ENCODE measurements around the gene TCF12. TPM values are rescaled to one million over a fixed set of nuclear protein-coding genes. Genes with fewer than 3 reads are reported as not detected.
A peak's percentile ranks its signal among the peaks of the same experiment; 100 is the strongest.
"Not testable (repeated sequence)": the region's sequence is repeated elsewhere in the genome, so short reads cannot be mapped to it uniquely, and the experiment has no call there.

Gene TCF12
- total RNA-seq, 1 experiment from 2014 or later: 189 TPM

DNA sequence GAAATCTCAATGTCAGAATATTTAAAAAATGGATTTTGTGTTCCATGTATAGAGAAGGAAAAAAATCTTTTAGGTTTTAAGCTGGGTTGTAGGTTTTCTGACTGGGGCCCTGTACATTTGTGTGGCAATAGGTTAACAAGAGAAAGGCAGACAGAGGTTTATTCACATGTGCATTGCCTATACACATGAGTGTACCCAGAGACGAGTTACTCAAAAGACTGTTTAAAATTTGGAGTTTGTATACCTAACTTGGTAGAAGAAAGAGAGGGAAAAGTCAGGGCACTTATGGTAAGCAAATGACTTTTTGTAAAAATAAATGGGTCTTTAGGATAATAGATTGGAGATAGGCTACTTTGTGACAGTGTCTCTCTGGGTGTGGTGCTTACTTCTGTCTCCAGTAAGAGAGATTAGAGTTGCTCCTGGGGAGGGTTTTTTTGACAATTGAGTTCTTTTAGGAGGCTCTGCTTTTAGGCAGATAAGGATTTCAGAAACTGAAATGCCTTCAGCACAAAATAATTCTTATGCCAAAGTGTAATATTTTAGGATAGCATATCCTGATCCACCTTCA is 225.2 kb downstream of the TCF12 start:
- Histone ChIP-seq H3K9me3 (ENCODE audit: low read length) (no peaks in the 10 kb centered on the region), H3K9ac (ENCODE audit: low read length) (no peak overlapping the region), H4K20me1 (ENCODE audit: insufficient read depth, low read depth, low read length) (no peaks in the 10 kb centered on the region), H3K79me2 (ENCODE audit: low read length) (peaks cover 65% of the 10 kb centered on the region), H3K36me3 (ENCODE audit: insufficient read depth, low read length) (no peaks in the 10 kb centered on the region), H3K27ac (ENCODE audit: low read length) (peak overlapping the region; percentile 32), H2AFZ (ENCODE audit: low read length) (no peak overlapping the region), H3K9me2 (replicated peaks; ENCODE audit: insufficient read depth, low read length) (no peaks in the 10 kb centered on the region), H3K4me3 (ENCODE audit: low read length) (no peak overlapping the region), H3K4me1 (ENCODE audit: low read length) (peaks cover 79% of the 10 kb centered on the region), H3K27me3 (ENCODE audit: low read length) (no peaks in the 10 kb centered on the region), H3K4me2 (ENCODE audit: low read depth, low read length, poor library complexity, severe bottlenecking) (peak overlapping the region; percentile 20)
- no peak for DNase-seq

DNA sequence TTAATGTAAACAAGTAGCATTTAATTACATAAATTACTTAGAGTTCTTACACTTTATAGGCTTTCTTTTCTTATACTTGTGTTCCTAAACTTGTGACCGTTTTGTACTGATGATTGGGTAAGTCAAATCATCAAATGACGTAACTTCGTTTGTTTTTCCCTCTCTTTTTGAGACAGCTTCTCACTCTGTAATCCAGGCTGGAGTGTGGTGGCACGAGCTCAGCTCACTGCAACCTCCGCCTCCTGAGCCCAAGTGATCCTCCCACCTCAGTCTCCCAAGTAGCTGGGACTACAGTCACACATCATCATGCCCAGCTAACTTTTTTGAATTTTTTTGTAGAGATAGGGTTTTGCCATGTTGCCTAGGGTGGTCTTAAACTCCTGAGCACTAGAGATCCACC is 226.0 kb downstream of the TCF12 start:
- Histone ChIP-seq H3K9me2 (replicated peaks; ENCODE audit: insufficient read depth, low read length) (no peaks in the 10 kb centered on the region), H3K4me3 (ENCODE audit: low read length) (no peak overlapping the region)
- DNase-seq: no peak

DNA sequence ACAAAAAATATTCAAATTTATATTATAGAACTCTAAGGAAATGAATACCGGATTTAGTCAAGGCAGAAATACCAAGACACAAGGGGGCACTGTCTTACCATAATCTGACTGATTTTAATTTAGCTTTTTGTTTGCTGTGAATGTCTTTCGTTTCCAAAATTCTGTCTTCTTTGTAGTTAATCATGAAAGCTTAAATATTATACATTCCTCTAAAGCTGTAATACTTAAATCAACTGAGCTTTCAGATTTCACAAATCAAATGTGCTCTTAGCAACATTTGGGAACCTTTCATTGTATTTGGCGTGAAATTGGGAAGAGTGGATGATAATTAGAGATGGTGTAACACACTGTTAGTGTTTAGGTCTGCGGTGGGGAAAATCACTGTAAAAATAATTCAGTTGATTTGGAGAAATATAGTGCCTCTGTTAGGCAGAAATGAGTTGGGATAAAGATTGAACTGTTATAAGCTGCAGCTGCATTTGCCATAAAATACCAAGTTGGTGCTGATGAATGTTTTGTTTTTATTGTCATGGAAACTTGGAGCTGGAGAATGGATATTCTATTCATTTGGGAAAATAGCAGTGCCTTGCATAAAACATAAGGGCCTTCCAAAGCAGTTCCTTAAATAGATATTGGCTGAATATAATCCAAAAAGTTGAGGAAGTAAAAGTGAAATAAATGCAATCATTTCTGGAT is 228.2 kb downstream of the TCF12 start:
- Histone ChIP-seq H3K4me3 (ENCODE audit: low read length) (peak overlapping the region; percentile 28; the same call in 1 of the 2 replicates), H3K79me2 (ENCODE audit: low read length) (peaks cover 65% of the 10 kb centered on the region), H3K9me3 (ENCODE audit: low read length) (no peaks in the 10 kb centered on the region), H3K9ac (ENCODE audit: low read length) (peak overlapping the region; percentile 31; the same call in 1 of the 2 replicates), H3K27me3 (ENCODE audit: low read length) (no peaks in the 10 kb centered on the region), H3K27ac (ENCODE audit: low read length) (peak overlapping the region; percentile 7; the same call in 1 of the 2 replicates), H3K4me1 (ENCODE audit: low read length) (peaks cover 63% of the 10 kb centered on the region), H3K36me3 (ENCODE audit: insufficient read depth, low read length) (peaks cover under 1% of the 10 kb centered on the region), H3K9me2 (replicated peaks; ENCODE audit: insufficient read depth, low read length) (no peaks in the 10 kb centered on the region), H2AFZ (ENCODE audit: low read length) (no peak overlapping the region), H3K4me2 (ENCODE audit: low read depth, low read length, poor library complexity, severe bottlenecking) (peak overlapping the region; percentile 60), H4K20me1 (ENCODE audit: insufficient read depth, low read depth, low read length) (no peaks in the 10 kb centered on the region)
- DNase-seq: peak; percentile 83

More for the DNA sequence above, 226.0 kb downstream of the TCF12 start:
- Histone ChIP-seq H3K9me3 (ENCODE audit: low read length) (no peaks in the 10 kb centered on the region), H2AFZ (ENCODE audit: low read length) (no peak overlapping the region), H3K27me3 (ENCODE audit: low read length) (no peaks in the 10 kb centered on the region), H3K27ac (ENCODE audit: low read length) (no peak overlapping the region), H3K9ac (ENCODE audit: low read length) (no peak overlapping the region), H3K36me3 (ENCODE audit: insufficient read depth, low read length) (no peaks in the 10 kb centered on the region), H3K4me1 (ENCODE audit: low read length) (peaks cover 79% of the 10 kb centered on the region), H3K79me2 (ENCODE audit: low read length) (peaks cover 67% of the 10 kb centered on the region), H3K4me2 (ENCODE audit: low read depth, low read length, poor library complexity, severe bottlenecking) (no peak overlapping the region), H4K20me1 (ENCODE audit: insufficient read depth, low read depth, low read length) (no peaks in the 10 kb centered on the region)

DNA sequence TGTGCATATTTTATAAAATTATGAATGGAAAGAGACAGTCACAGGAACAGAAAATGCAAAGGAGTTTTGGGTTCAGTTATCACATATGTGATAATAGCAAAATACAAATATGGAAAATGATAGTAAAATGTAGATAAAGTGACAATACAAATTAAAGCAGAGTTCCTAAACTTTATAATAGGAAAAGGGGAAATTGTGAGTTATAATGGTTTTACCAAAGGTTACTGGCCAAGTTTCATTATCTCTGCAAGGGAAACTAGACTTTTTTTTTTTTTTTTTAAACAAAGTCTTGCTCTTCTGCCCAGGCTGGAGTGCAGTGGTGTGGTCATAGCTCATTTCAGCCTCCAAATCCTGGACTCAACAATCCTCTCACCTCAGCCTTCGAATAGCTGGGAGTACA is 229.2 kb downstream of the TCF12 start:
- Histone ChIP-seq H3K4me1 (ENCODE audit: low read length) (peaks cover 55% of the 10 kb centered on the region), H4K20me1 (ENCODE audit: insufficient read depth, low read depth, low read length) (no peaks in the 10 kb centered on the region), H3K36me3 (ENCODE audit: insufficient read depth, low read length) (peaks cover 4% of the 10 kb centered on the region), H3K27me3 (ENCODE audit: low read length) (no peaks in the 10 kb centered on the region), H3K27ac (ENCODE audit: low read length) (peak overlapping the region; percentile 7; the same call in 1 of the 2 replicates), H3K9me2 (replicated peaks; ENCODE audit: insufficient read depth, low read length) (no peaks in the 10 kb centered on the region), H3K4me2 (ENCODE audit: low read depth, low read length, poor library complexity, severe bottlenecking) (peak overlapping the region; percentile 60), H3K9ac (ENCODE audit: low read length) (no peak overlapping the region), H3K4me3 (ENCODE audit: low read length) (no peak overlapping the region), H3K79me2 (ENCODE audit: low read length) (peaks cover 64% of the 10 kb centered on the region), H3K9me3 (ENCODE audit: low read length) (no peaks in the 10 kb centered on the region), H2AFZ (ENCODE audit: low read length) (no peak overlapping the region)
- DNase-seq: no peak

DNA sequence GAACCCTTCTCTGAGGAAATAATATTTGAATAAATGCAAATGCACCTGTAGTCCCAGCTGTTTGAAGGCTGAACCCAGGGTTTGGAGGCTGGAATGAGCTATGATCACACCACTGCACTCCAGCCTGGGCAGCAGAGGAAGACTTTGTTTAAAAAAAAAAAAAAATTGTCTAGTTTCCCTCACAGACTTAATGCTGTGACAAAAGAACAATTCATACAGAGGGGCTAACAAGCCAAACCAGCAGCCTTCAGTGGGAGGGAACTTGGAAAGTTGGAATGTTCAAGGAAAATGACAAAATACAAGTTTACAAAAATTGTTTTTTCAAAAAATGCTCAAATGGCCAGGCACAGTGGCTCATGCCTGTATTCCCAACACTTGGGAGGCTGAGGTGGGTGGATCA is 229.8 kb downstream of the TCF12 start:
- peaks cover 4% of the 10 kb centered on the region for H3K36me3 ChIP-seq (ENCODE audit: insufficient read depth, low read length)
- no peak overlapping the region for H3K4me3 ChIP-seq (ENCODE audit: low read length)
- no peaks in the 10 kb centered on the region for H3K9me3 ChIP-seq (ENCODE audit: low read length)
- H3K79me2 ChIP-seq (ENCODE audit: low read length): peaks cover 59% of the 10 kb centered on the region
- no peaks in the 10 kb centered on the region for H4K20me1 ChIP-seq (ENCODE audit: insufficient read depth, low read depth, low read length)
- H3K4me2 ChIP-seq (ENCODE audit: low read depth, low read length, poor library complexity, severe bottlenecking): no peak overlapping the region
- H3K9me2 ChIP-seq (replicated peaks; ENCODE audit: insufficient read depth, low read length): no peaks in the 10 kb centered on the region
- no peak overlapping the region for H2AFZ ChIP-seq (ENCODE audit: low read length)
- H3K4me1 ChIP-seq (ENCODE audit: low read length): peaks cover 48% of the 10 kb centered on the region
- no peaks in the 10 kb centered on the region for H3K27me3 ChIP-seq (ENCODE audit: low read length)
- no peak overlapping the region for H3K27ac ChIP-seq (ENCODE audit: low read length)
- H3K9ac ChIP-seq (ENCODE audit: low read length): no peak overlapping the region
- no peak for DNase-seq

DNA sequence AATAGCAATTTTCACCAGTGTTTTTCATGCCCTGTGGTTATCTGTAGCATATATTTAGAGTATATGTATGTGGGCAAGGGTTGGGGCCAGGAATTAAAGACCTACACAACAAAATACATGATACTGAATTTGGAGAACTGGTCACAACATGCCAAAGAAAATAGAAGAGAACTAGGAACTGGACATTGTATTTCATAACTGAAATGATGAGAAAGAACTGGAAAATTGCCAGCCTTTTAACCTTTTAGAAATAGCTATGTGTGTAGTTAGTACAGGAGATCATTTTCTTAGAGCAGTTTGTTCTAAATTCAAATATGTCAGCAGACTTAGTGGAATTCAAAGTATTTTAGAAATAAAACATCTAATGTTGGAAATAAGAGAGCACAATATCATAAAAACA is 230.8 kb downstream of the TCF12 start:
- H3K4me3 ChIP-seq (ENCODE audit: low read length): no peak overlapping the region
- peaks cover 49% of the 10 kb centered on the region for H3K79me2 ChIP-seq (ENCODE audit: low read length)
- H3K4me2 ChIP-seq (ENCODE audit: low read depth, low read length, poor library complexity, severe bottlenecking): no peak overlapping the region
- no peak for DNase-seq
- H3K9me2 ChIP-seq (replicated peaks; ENCODE audit: insufficient read depth, low read length): no peaks in the 10 kb centered on the region
- no peaks in the 10 kb centered on the region for H4K20me1 ChIP-seq (ENCODE audit: insufficient read depth, low read depth, low read length)
- no peak overlapping the region for H3K9ac ChIP-seq (ENCODE audit: low read length)
- no peaks in the 10 kb centered on the region for H3K9me3 ChIP-seq (ENCODE audit: low read length)
- no peaks in the 10 kb centered on the region for H3K27me3 ChIP-seq (ENCODE audit: low read length)
- H3K36me3 ChIP-seq (ENCODE audit: insufficient read depth, low read length): peaks cover 4% of the 10 kb centered on the region
- H2AFZ ChIP-seq (ENCODE audit: low read length): no peak overlapping the region
- no peak overlapping the region for H3K27ac ChIP-seq (ENCODE audit: low read length)
- peaks cover 39% of the 10 kb centered on the region for H3K4me1 ChIP-seq (ENCODE audit: low read length)

DNA sequence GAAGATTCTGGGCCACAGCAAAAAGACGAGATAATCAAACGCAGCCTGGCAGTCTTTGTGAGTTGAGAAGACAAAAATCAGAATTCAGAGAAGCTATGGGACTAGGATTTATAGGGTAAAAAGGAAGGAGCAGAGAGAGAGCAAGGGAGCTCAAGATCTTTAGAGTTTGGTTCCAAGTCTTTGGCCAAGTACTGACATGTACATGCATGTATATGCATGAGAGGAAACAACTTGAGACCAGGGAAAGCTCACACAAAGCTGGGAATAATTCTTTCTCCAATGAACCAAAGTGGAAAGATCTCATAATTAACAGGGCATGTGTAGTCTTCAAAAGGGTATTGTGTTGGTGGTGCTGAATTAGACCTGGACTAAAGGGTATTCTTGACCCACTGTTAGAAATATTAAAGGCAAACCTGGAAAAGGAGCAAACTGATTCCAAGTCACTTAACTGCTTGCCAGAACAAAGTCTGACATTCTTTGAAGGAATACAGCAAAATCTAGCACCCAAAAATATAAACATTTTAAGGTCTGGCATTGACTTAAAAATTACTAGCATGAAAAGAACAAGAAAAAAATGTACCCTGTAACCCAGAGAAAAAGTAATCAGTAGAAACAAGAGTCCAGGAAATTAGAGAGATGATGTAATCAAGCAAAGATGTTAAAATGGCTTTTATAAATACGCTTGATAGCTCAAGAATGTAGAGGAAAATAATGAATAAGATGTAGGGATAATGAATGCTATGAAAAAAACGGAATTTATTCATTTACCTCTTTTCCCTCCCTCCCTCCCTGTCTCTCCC is 231.8 kb downstream of the TCF12 start:
- no peak overlapping the region for H3K27ac ChIP-seq (ENCODE audit: low read length)
- H3K9me3 ChIP-seq (ENCODE audit: low read length): no peaks in the 10 kb centered on the region
- H3K27me3 ChIP-seq (ENCODE audit: low read length): no peaks in the 10 kb centered on the region
- no peak overlapping the region for H3K9ac ChIP-seq (ENCODE audit: low read length)
- no peak overlapping the region for H3K4me2 ChIP-seq (ENCODE audit: low read depth, low read length, poor library complexity, severe bottlenecking)
- H3K9me2 ChIP-seq (replicated peaks; ENCODE audit: insufficient read depth, low read length): no peaks in the 10 kb centered on the region
- no peak overlapping the region for H2AFZ ChIP-seq (ENCODE audit: low read length)
- H3K79me2 ChIP-seq (ENCODE audit: low read length): peaks cover 47% of the 10 kb centered on the region
- no peak for DNase-seq
- H3K36me3 ChIP-seq (ENCODE audit: insufficient read depth, low read length): peaks cover 4% of the 10 kb centered on the region
- H3K4me3 ChIP-seq (ENCODE audit: low read length): no peak overlapping the region
- H4K20me1 ChIP-seq (ENCODE audit: insufficient read depth, low read depth, low read length): no peaks in the 10 kb centered on the region
- peaks cover 29% of the 10 kb centered on the region for H3K4me1 ChIP-seq (ENCODE audit: low read length)

DNA sequence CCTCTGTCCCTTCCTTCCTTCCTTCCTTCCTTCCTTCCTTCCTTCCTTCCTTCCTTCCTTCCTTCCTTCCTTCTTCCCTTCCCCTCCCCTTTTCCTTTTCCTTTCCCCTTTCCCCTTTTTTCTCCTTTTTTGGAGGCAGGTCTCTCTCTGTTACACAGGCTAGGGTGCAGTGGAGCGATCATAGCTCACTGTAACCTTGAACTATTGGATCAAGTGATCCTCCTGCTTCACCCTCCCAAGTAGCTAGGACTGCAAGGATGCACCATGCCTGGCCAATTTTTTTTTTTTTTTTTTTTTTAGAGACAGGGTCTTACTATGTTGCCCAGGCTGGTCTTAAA is 232.4 kb downstream of the TCF12 start:
- H3K36me3 ChIP-seq (ENCODE audit: insufficient read depth, low read length); H3K9ac ChIP-seq (ENCODE audit: low read length); H3K4me2 ChIP-seq (ENCODE audit: low read depth, low read length, poor library complexity, severe bottlenecking); H3K9me2 ChIP-seq (replicated peaks; ENCODE audit: insufficient read depth, low read length); H3K27ac ChIP-seq (ENCODE audit: low read length); H2AFZ ChIP-seq (ENCODE audit: low read length); H3K27me3 ChIP-seq (ENCODE audit: low read length); H4K20me1 ChIP-seq (ENCODE audit: insufficient read depth, low read depth, low read length); H3K4me3 ChIP-seq (ENCODE audit: low read length); H3K9me3 ChIP-seq (ENCODE audit: low read length); DNase-seq: not testable (repeated sequence)
- peaks cover 23% of the 10 kb centered on the region for H3K4me1 ChIP-seq (ENCODE audit: low read length)
- H3K79me2 ChIP-seq (ENCODE audit: low read length): peaks cover 47% of the 10 kb centered on the region
